ENCODE measurements around the gene GPX3. TPM values are rescaled to one million over a fixed set of nuclear protein-coding genes. Genes with fewer than 3 reads are reported as not detected.

GPX3 gene
- total RNA-seq, 1 experiment from 2014 or later, result 20.4 TPM

GRCh38 chr5:151075698-151076331 lies 55.4 kb downstream of the GPX3 start:
- H3K4me3 Mint-ChIP-seq, result no peak overlapping the region
- no peak overlapping the region for H4K91ac ChIP-seq (ENCODE audit: insufficient read length, low read depth, low read length)
- no peak overlapping the region for H3K14ac ChIP-seq (ENCODE audit: insufficient read depth, low read length)
- no peaks in the 10 kb centered on the region for H3K9me3 Mint-ChIP-seq
- no peak overlapping the region for H2BK120ac ChIP-seq (ENCODE audit: low read depth, low read length, poor library complexity, severe bottlenecking)
- no peak overlapping the region for H2AK5ac ChIP-seq (ENCODE audit: insufficient read length, low read length)
- H3K23me2 ChIP-seq (ENCODE audit: insufficient read length, low read depth, low read length, poor library complexity, severe bottlenecking), result no peaks in the 10 kb centered on the region
- no peak overlapping the region for H3K4me2 ChIP-seq (ENCODE audit: insufficient read depth, insufficient read length, low read length)
- no peak for DNase-seq
- no peak overlapping the region for H4K8ac ChIP-seq (replicated peaks; ENCODE audit: insufficient read length, low read depth, low read length)
- no peak overlapping the region for H2BK5ac ChIP-seq (ENCODE audit: insufficient read length, low read length)
- no peak overlapping the region for H2BK15ac ChIP-seq (ENCODE audit: low read depth, low read length)
- no peak overlapping the region for H2AFZ ChIP-seq (ENCODE audit: low read length)
- no peak overlapping the region for H3K9ac ChIP-seq (ENCODE audit: extremely low read depth, insufficient read length, low read length)
- H3K27me3 Mint-ChIP-seq (ENCODE audit: low read depth), result no peaks in the 10 kb centered on the region; the same call in 1 of the 2 replicates
- H3K4me1 ChIP-seq (ENCODE audit: insufficient read depth, low read length), result no peaks in the 10 kb centered on the region
- H3K27ac ChIP-seq (ENCODE audit: insufficient read length, low read depth, low read length), result no peak overlapping the region
- H3K27me3 ChIP-seq (ENCODE audit: insufficient read depth, low read length), result no peaks in the 10 kb centered on the region
- no peak overlapping the region for H3K18ac ChIP-seq (ENCODE audit: insufficient read length, low read depth, low read length)
- H3K23ac ChIP-seq (ENCODE audit: insufficient read length, low read depth, low read length), result no peak overlapping the region
- no peak overlapping the region for H3K4ac ChIP-seq (ENCODE audit: low read depth, low read length)
- peaks cover 2% of the 10 kb centered on the region; the same call in 1 of the 2 replicates for H3K79me2 ChIP-seq (ENCODE audit: insufficient read depth, low read length)
- no peak for TF ChIP-seq CTCF (conservative IDR thresholded peaks at IDR 0.05)
- H3K56ac ChIP-seq (ENCODE audit: insufficient read length, low read depth, low read length), result no peak overlapping the region
- H3K4me1 Mint-ChIP-seq, result peaks cover 9 to 14% of the 10 kb centered on the region in 2 experiments
- H3K9me3 ChIP-seq (ENCODE audit: control insufficient read depth, low read depth, low read length), result no peaks in the 10 kb centered on the region
- WGBS (ENCODE audit: extremely low coverage, insufficient read length, low lambda C conversion rate), result no CpG with 5 or more reads among the region's 5 CpGs
- H3K36me3 Mint-ChIP-seq (ENCODE audit: insufficient read depth in 1 of 3, low read depth in 3 of 3), result no peaks in the 10 kb centered on the region; a peak in 2 of 7 replicates
- no peaks in the 10 kb centered on the region for H4K20me1 ChIP-seq (ENCODE audit: control insufficient read depth, insufficient read depth, insufficient read length)
- H3K79me1 ChIP-seq (ENCODE audit: insufficient read depth, low read depth, low read length, poor library complexity, severe bottlenecking), result peaks cover 2% of the 10 kb centered on the region
- H2BK20ac ChIP-seq (ENCODE audit: low read depth, low read length, poor library complexity, severe bottlenecking), result no peak overlapping the region
- H2BK12ac ChIP-seq (ENCODE audit: insufficient read length, low read depth, low read length), result no peak overlapping the region
- no peak overlapping the region for H3T11ph ChIP-seq (ENCODE audit: low read length)
- H4K5ac ChIP-seq (ENCODE audit: insufficient read length, low read depth, low read length), result no peak overlapping the region
- no peak overlapping the region; a peak in 1 of 7 replicates for H3K27ac Mint-ChIP-seq

Measured in H9 (cell line).